ENCODE measurements around the gene ANO9. TPM values are rescaled to one million over a fixed set of nuclear protein-coding genes. Genes with fewer than 3 reads are reported as not detected.

Gene ANO9
- total and polyA plus RNA-seq, 2 experiments from 2014 or later, result 9.0 to 10.2 TPM

- Histone ChIP-seq H3K4me3 (peak overlapping the region; percentile 78), H3K27ac (ENCODE audit: low read depth) (no peak overlapping the region), H3F3A (replicated peaks; ENCODE audit: low read depth) (peaks cover 7% of the 10 kb centered on the region), H3K36me3 (ENCODE audit: insufficient read depth) (no peaks in the 10 kb centered on the region), H2AFZ (peak overlapping the region; percentile 91), H3K9me2 (ENCODE audit: insufficient read depth) (no peaks in the 10 kb centered on the region), H3K79me2 (replicated peaks; ENCODE audit: insufficient read depth) (peaks cover 5% of the 10 kb centered on the region), H4K20me1 (replicated peaks; ENCODE audit: insufficient read depth) (no peaks in the 10 kb centered on the region; the same call in 1 of the 2 replicates), H3K27me3 (ENCODE audit: insufficient read depth) (no peaks in the 10 kb centered on the region), H3K4me1 (ENCODE audit: insufficient read depth) (peaks cover 7% of the 10 kb centered on the region; the same call in 1 of the 2 replicates), H3K4me2 (peak overlapping the region; percentile 95)
- Mint-ChIP-seq H3K27ac (peak overlapping the region; percentile 74; the same call in 1 of the 2 replicates), H3K36me3 (ENCODE audit: low read depth) (no peaks in the 10 kb centered on the region), H3K4me3 (peak overlapping the region; percentile 74), H3K9me3 (no peaks in the 10 kb centered on the region), H3K4me1 (peaks cover 26% of the 10 kb centered on the region), H3K27me3 (ENCODE audit: insufficient read depth, low read depth, poor library complexity) (peaks cover 23% of the 10 kb centered on the region)
- peak; percentile 1 for ATAC-seq
- DNase-seq (ENCODE audit: low spot score), result no peak
- no peak for TF ChIP-seq ZNF114 (CRISPR knock-in tag; IDR thresholded peaks at IDR 0.05)
- no peak for TF ChIP-seq POLR2AphosphoS5 (IDR thresholded peaks at IDR 0.05; ENCODE audit: low read depth)
- TF ChIP-seq REST (IDR thresholded peaks at IDR 0.05; ENCODE audit: unreplicated experiment), result no peak
These were observed 24.0 kb downstream of the ANO9 start for GRCh38 chr11:417652-418342.

DNA sequence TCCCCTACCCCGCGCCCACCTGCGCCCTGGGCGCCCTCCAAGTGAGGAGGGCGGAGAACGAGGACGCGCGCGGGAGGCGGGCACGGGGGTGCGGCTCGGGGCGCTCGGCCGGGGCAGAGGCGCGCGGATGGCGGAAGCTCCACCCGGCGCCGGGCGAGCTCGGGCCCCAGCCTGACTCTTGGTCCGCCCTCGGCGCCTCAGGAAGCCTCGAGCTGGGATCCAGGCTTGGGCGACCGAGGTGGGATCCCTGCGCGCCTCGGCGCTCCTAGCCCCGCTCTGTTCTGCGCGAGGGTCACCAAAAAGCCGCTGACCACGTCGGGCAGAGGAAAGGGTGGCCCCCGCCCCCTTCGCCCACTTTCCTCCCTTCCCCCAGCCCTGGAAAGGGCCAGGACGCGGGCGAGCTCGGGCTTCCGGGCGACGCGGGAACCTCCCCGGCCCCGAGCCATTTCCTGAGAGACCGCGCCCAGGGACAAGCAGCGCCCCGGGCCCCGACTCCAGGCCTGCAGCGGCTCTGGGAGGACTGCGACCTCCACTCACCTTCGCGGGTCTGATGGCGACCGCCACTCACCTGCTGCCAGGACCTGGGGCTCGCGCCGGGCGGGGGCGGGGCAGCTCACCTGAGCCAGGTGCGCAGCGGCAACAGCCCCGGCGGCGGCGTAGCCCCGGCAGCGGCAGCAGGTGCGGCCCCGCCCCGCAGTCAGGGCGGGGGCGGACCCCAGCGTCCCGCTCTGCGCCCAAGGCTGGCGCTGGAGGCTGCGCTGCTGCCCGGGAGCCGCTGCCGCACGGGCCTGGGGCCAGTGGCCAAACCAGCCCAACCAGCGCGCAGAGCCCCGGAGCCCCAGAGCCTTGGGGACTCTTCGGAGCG lies 24.8 kb downstream of the ANO9 start:
- no peaks in the 10 kb centered on the region for H3K9me3 Mint-ChIP-seq
- H3K9me2 ChIP-seq (ENCODE audit: insufficient read depth), result no peaks in the 10 kb centered on the region
- H3K4me3 Mint-ChIP-seq, result peak overlapping the region; percentile 78
- peak overlapping the region; percentile 95 for H3K4me2 ChIP-seq
- ATAC-seq (peak; percentile 81), DNase-seq (ENCODE audit: low spot score) (peak; percentile 93)
- H4K20me1 ChIP-seq (replicated peaks; ENCODE audit: insufficient read depth), result no peaks in the 10 kb centered on the region; the same call in 1 of the 2 replicates
- no peak overlapping the region for H3K27ac ChIP-seq (ENCODE audit: low read depth)
- H3K36me3 Mint-ChIP-seq (ENCODE audit: low read depth), result no peaks in the 10 kb centered on the region
- peaks cover 7% of the 10 kb centered on the region for H3F3A ChIP-seq (replicated peaks; ENCODE audit: low read depth)
- H3K79me2 ChIP-seq (replicated peaks; ENCODE audit: insufficient read depth), result peaks cover 5% of the 10 kb centered on the region
- H3K27me3 ChIP-seq (ENCODE audit: insufficient read depth), result no peaks in the 10 kb centered on the region
- peak overlapping the region; percentile 91; the same call in 1 of the 2 replicates for H2AFZ ChIP-seq
- H3K27ac Mint-ChIP-seq, result no peak overlapping the region
- H3K4me1 ChIP-seq (ENCODE audit: insufficient read depth), result peaks cover 7% of the 10 kb centered on the region; the same call in 1 of the 2 replicates
- H3K27me3 Mint-ChIP-seq (ENCODE audit: insufficient read depth, low read depth, poor library complexity), result peaks cover 23% of the 10 kb centered on the region
- no peaks in the 10 kb centered on the region for H3K36me3 ChIP-seq (ENCODE audit: insufficient read depth)
- peaks cover 26% of the 10 kb centered on the region for H3K4me1 Mint-ChIP-seq
- peak overlapping the region; percentile 78 for H3K4me3 ChIP-seq
- TF ChIP-seq ZNF462 (CRISPR knock-in tag; IDR thresholded peaks at IDR 0.05), result no peak
- TF ChIP-seq STAT1 (IDR thresholded peaks at IDR 0.05; ENCODE audit: unreplicated experiment), result no peak
- TF ChIP-seq CTCF (conservative IDR thresholded peaks at IDR 0.05; ENCODE audit: low read depth in 2 of 2), result no peak
- no peak for TF ChIP-seq ZNF114 (CRISPR knock-in tag; IDR thresholded peaks at IDR 0.05)
